T-helper 1 cell treated with Interleukin-12 subunit alpha and Interleukin-12 subunit beta and Interleukin-4 antibody, amounts not matched to agents 30 ng/mL and 1 ng/mL, for 36 hours (primary cell): Measurements from ENCODE around the gene CAST. TPM values are rescaled to one million over a fixed set of nuclear protein-coding genes. Genes with fewer than 3 reads are reported as not detected.

ENCODE experiments used
- intact Hi-C: fragments of 100-400 bp; cut with micrococcal nuclease; formaldehyde crosslinking; loops from one replicate; pipeline ENCODE4 v1.15.1; 2024
- total RNA-seq: library from RNA; stranded (reverse); gene quantifications from 2 replicates; pipeline ENCODE4 v1.2.3, GENCODE V29; 2022

CAST gene
- total RNA-seq, 1 donor from 2014 or later: 218 TPM

DNA sequence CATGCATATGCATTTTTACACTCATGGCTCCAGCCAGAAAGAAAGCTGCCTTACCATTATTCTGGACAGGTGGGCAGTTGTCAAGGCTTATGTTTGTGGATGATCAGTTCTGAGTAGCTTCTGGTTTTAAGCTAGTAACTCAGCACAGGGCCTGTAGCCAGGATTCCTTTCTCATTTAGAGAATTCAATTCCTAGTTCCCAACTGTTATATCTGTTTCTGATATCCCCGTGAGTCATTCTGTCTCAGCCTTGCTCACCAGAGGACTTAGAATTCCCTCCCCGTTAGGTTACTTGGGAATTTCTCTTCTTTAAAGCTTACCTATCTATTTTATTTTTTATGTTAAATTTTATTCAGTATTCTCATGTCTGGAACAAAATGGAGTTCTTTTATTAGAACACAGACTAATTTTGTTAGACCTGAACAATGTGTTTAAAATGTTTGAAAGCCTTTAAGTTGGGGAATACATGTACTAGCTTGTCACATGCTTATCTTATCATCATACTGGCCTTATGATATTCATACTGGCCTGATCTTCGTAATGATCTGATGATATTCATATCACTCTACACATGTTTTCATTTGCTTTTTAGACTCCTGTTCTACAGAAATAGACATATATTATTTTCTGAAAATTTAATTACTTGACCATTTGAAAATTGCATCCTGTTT, 47.1 kb downstream of the CAST start:
- intact Hi-C loops: no loop called here

GRCh38 chr5:96712100-96712746, 50.0 kb downstream of the CAST start:
- intact Hi-C loops: no loop called here

- intact Hi-C loops: no loop called here
Observed at GRCh38 chr5:96714450-96714849, 52.3 kb downstream of the CAST start.

DNA sequence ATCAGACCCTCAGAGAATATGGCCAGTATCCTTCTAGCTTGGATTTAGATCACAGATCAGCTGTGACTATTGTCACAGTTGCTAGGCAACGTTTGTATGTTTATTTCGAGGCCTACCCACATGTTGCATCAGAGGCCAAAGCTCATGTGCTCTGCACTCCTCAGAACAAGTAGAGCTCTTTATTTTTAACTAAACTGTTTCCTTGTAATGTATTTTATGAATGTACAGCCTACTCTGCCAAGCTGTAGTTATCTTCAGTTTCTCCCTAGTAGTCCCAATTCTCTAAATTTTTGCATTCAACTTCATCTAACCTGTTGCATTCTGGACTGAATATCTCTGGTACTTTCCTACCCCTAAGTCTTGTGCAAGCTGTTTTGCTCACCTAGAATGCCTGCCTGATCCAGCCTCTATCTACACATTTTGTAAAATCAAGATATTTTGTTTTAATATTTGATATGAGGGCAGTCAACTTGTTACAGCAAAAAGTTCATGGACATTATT, 52.8 kb downstream of the CAST start:
- intact Hi-C loops: no loop called here

- intact Hi-C loops: no loop called here
Observed at GRCh38 chr5:96716007-96716406, 53.8 kb downstream of the CAST start.

- intact Hi-C loops: no loop called here
Observed at GRCh38 chr5:96716716-96717115, 54.5 kb downstream of the CAST start.

DNA sequence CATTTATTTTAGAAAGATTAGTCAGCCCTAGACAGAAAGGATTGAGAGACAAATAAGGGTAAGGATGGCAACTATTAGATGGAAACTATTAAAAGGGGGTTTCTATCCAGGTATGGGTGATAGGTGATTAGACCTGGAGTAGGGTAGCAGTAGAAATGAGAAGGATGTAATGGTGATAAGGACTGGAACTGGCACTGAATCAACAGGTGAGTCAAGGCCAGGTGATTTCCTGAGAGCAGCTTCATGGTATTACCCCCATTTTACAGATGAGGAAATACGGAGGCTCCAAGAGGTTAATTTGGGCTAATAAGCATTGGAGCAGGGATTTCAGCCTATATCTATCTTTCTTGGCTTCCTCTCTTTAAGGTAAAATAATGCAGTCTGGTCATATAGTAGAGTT, 55.7 kb downstream of the CAST start:
- intact Hi-C loops: no loop called here

DNA sequence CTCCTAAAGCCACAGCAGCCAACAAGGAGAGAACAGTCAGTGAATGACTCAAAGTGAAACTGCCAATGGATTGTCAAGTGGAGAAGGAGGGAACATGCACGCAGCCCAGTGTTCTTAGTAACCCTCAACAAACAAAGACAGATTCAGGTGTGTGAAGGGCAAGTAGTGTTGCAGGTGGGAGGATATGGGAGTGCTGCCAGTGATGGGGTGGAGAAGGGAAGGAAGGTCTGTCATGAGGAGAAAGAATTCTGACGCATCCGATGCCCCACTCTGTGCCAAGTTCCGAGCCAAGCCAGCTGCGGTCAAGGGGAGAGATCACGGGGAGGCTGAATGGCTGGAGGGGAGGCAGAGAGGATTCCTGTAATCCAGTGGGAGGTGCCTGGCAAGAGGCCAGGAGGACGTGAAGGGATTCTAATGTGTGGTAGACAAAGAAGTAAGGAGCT, 56.5 kb downstream of the CAST start:
- intact Hi-C loops: no loop called here

GRCh38 chr5:96720408-96720807, 58.2 kb downstream of the CAST start:
- intact Hi-C loops: no loop called here

- intact Hi-C loops: no loop called here
Observed at GRCh38 chr5:96721351-96721977, 59.3 kb downstream of the CAST start.

GRCh38 chr5:96725257-96725656, 63.1 kb downstream of the CAST start:
- intact Hi-C loops: no loop called here

- intact Hi-C loops: no loop called here
Observed at GRCh38 chr5:96726802-96727201, 64.6 kb downstream of the CAST start.

- intact Hi-C loops: loop anchor here (2.0 kb wide), 1 partner anchor 114 kb away; no protein-coding TSS in a partner anchor
Observed at GRCh38 chr5:96729156-96729555, 67.0 kb downstream of the CAST start.

- intact Hi-C loops: no loop called here
Observed at GRCh38 chr5:96730586-96730985, 68.4 kb downstream of the CAST start.

DNA sequence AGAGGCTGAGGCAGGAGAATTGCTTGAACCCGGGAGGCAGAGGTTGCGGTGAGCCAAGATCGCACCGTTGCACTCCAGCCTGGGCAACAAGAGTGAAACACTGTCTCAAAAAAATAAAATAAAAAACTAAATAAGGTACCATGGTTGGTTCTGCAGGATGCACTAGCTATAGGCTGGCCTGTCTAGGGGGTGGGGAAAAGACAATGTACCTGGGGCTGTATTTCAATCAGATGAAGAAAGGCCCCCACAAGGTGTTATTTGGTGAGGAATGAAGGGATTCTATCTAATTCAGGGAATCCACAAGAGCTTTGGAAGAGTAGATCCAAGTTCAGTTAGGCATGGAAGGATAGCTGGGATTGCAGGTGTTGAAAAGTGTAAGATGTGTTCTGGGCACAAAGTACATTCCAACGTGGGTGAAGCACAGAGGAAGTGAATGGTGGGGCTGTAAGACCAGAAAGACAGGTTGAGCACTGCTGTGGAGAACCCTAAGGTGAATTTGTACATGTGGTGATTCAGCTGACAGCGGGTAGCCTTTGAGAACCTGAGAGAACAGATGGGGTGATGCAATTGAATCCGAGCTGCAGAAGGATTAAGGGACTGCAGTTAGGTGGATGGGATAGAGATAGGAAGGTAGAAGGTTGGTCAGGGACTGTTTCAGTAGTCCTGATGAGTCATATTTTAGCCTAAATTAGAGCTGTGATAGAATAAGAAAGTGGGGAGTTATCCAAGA, 71.8 kb downstream of the CAST start:
- intact Hi-C loops: no loop called here

DNA sequence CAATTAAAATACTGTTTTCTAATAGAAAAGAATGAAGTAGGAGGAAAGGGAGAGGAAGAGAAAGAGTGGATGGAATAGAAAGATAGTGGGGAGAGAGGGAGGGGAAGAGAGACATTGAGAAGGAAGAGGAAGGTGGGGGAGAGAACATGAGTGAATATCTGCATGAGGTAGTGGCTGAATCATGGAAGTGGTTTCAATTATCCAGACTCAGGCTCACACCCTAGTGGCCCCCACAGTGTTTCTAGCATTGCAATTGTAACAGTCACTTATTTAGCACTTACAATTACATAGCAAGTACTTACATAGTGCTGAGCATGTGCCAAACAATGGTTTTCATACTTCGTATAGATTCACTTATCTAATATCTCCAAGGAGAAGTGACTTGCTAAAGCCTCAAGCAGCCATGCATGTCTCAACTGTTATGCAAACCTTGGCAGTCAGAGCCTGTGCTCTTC, 72.7 kb downstream of the CAST start:
- intact Hi-C loops: no loop called here

DNA sequence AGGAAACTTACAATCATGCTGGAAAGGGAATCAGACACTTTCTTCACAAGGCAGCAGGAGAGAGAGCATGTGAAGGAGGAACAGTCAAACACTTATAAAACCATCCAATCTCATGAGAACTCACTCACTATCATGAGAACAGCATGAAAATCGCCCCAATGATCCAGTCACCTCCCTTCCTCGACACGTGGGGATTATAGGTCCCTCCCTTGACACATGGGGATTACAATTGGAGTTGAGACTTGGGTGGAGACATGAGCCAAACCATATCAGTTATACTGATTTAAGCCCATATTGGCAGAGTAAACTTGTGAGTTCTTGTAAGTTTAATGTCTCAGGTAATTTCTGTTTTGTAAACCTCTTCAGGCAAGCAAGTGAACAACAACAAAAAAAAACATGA, 74.8 kb downstream of the CAST start:
- intact Hi-C loops: no loop called here

GRCh38 chr5:96741106-96741505, 78.9 kb downstream of the CAST start:
- intact Hi-C loops: no loop called here

GRCh38 chr5:96741891-96742309, 79.7 kb downstream of the CAST start:
- intact Hi-C loops: no loop called here

DNA sequence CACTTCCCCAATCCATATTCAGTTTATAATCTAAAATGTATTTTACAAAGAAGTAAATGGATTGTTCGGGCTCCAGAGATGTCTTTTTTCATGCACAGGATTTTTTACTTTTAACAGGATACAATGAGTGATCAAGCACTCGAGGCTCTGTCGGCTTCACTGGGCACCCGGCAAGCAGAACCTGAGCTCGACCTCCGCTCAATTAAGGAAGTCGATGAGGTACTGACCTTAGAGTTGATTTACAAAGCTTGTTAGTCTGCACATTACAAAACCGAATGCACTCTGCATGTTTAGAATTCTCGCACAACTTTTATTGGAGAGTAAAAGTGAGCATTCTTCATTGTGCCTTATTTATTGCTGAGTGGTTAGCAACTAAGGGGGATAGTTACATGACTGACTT, 80.4 kb downstream of the CAST start:
- intact Hi-C loops: no loop called here

DNA sequence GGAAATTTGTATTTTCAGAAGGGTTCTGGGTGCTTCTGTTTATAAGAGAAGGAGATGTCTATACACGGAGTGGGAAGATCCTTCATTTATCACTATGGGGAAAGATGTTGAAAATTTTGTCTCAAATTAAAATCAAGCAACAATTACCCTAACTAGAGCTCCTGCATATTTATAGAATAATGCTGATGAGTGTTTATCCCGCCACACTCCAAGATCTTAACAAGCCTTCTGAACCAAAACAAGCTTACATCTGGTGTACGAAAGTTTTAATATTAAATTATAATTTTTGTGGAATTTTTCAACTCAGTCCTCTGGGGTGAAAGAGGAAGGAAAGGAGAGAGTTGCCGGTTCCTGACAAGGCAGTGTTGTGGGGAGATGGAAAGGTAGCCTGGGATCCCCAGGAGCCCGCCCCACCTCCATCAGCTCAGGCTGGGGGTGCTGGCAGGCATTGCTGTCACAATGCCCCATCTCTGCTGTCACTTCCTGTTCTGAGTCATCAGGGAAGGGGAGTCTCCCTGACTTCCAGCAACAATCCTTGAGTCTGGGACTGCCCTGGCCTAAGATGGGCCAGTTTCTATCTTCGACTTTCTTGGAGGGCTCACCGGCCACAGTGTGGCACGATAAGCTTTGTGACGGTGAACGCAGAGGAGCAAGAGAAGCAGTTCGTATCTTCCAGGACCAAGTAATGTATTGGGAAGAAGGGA, 81.0 kb downstream of the CAST start:
- intact Hi-C loops: no loop called here
